HEK293T (cell line): ENCODE measurements around the gene ZBTB21.

Source experiments
- CTCF ChIA-PET: fragments of 350-600 bp; formaldehyde crosslinking; extraction: SDS; loops from one replicate; lab custom pipeline; 2021; ENCODE audit warnings: antibody characterized with exemption, inconsistent platforms; lab: Yijun Ruan, JAX
- POLR2A ChIA-PET: fragments of 350-600 bp; formaldehyde crosslinking; extraction: SDS; loops from one replicate; lab custom pipeline; 2020; ENCODE audit warnings: antibody characterized with exemption, inconsistent platforms; lab: Yijun Ruan, JAX
- DNase-seq: peaks from one replicate; pipeline ENCODE4 v3.0.0; 2012; ENCODE audit warnings: mixed read lengths; ENCODE audit errors: extremely low spot score
- ARNT ChIP-seq: fragments of 450-650 bp; IDR thresholded peaks from 2 replicates; pipeline ENCODE4 v1.6.1; 2017; ENCODE audit warnings: mild to moderate bottlenecking
- BHLHE40 ChIP-seq: fragments of 450-650 bp; IDR thresholded peaks from 2 replicates; pipeline ENCODE4 v1.6.1; 2016; ENCODE audit warnings: mild to moderate bottlenecking, moderate library complexity, borderline replicate concordance
- CTBP1 ChIP-seq: fragments of 450-650 bp; IDR thresholded peaks from 2 replicates; pipeline ENCODE4 v1.6.1; 2016; ENCODE audit warnings: borderline replicate concordance
- ELF4 ChIP-seq: fragments of 450-650 bp; IDR thresholded peaks from 2 replicates; pipeline ENCODE4 v1.6.1; 2017; ENCODE audit warnings: antibody characterized with exemption
- FOXA1 ChIP-seq: fragments of 450-650 bp; IDR thresholded peaks from 2 replicates; pipeline ENCODE4 v1.6.1; 2016; ENCODE audit warnings: mild to moderate bottlenecking
- FOXK2 ChIP-seq: fragments of 450-650 bp; IDR thresholded peaks from 2 replicates; pipeline ENCODE4 v1.6.1; 2016; ENCODE audit warnings: mild to moderate bottlenecking
- FOXM1 ChIP-seq: fragments of 450-650 bp; IDR thresholded peaks from 2 replicates; pipeline ENCODE4 v1.6.1; 2017; ENCODE audit warnings: mild to moderate bottlenecking, borderline replicate concordance
- HDGF ChIP-seq: fragments of 450-650 bp; IDR thresholded peaks from 2 replicates; pipeline ENCODE4 v1.6.1; 2017; ENCODE audit warnings: antibody characterized with exemption, borderline replicate concordance
- L3MBTL2 ChIP-seq: fragments of 450-650 bp; conservative IDR thresholded peaks from 2 replicates; pipeline ENCODE4 v1.6.1; 2016; ENCODE audit warnings: mild to moderate bottlenecking
- LEF1 ChIP-seq: fragments of 450-650 bp; IDR thresholded peaks from 2 replicates; pipeline ENCODE4 v1.6.1; 2017; ENCODE audit warnings: mild to moderate bottlenecking, borderline replicate concordance
- NFRKB ChIP-seq: fragments of 450-650 bp; IDR thresholded peaks from 2 replicates; pipeline ENCODE4 v1.6.1; 2016; ENCODE audit warnings: mild to moderate bottlenecking, moderate library complexity
- PKNOX1 ChIP-seq: fragments of 450-650 bp; IDR thresholded peaks from 2 replicates; pipeline ENCODE4 v1.6.1; 2016
- SP1 ChIP-seq: fragments of 450-650 bp; IDR thresholded peaks from 2 replicates; pipeline ENCODE4 v1.6.1; 2017
- SUZ12 ChIP-seq: fragments of 450-650 bp; IDR thresholded peaks from 2 replicates; pipeline ENCODE4 v1.6.1; 2016; ENCODE audit warnings: mild to moderate bottlenecking
- TARDBP ChIP-seq: fragments of 450-650 bp; IDR thresholded peaks from 2 replicates; pipeline ENCODE4 v1.6.1; 2016
- ZNF384 ChIP-seq: fragments of 450-650 bp; IDR thresholded peaks from 2 replicates; pipeline ENCODE4 v1.6.1; 2016

ZBTB21 gene

GRCh38 chr21:42004406-42005199 lies 5.6 kb downstream of the ZBTB21 start:
- no peak for DNase-seq
- CTCF ChIA-PET, result no interaction called here
- POLR2A ChIA-PET, result interaction anchor here (1.7 kb wide), 1 partner anchor 8 kb away, joined by 4 read pairs; no protein-coding TSS in a partner anchor
- no peak for TF ChIP-seq SUZ12
- TF ChIP-seq SP1, result no peak
- no peak for TF ChIP-seq L3MBTL2
- TF ChIP-seq BHLHE40, result no peak
- no peak for TF ChIP-seq NFRKB
- no peak for TF ChIP-seq TARDBP
- TF ChIP-seq FOXK2, result no peak
- TF ChIP-seq LEF1, result no peak
- TF ChIP-seq FOXM1, result no peak
- no peak for TF ChIP-seq ARNT
- no peak for TF ChIP-seq CTBP1
- TF ChIP-seq ZNF384, result no peak
- TF ChIP-seq ELF4, result no peak
- no peak for TF ChIP-seq PKNOX1
- no peak for TF ChIP-seq HDGF
- TF ChIP-seq FOXA1, result no peak

GRCh38 chr21:42003051-42003461 lies 7.1 kb downstream of the ZBTB21 start:
- CTCF ChIA-PET, result no interaction called here
- DNase-seq, result no peak
- no peak for TF ChIP-seq FOXM1
- TF ChIP-seq NFRKB, result no peak
- no peak for TF ChIP-seq SUZ12
- no peak for TF ChIP-seq LEF1
- no peak for TF ChIP-seq BHLHE40
- TF ChIP-seq ELF4, result no peak
- TF ChIP-seq ZNF384, result no peak
- no peak for TF ChIP-seq HDGF
- TF ChIP-seq FOXK2, result no peak
- TF ChIP-seq L3MBTL2, result no peak
- no peak for TF ChIP-seq PKNOX1
- no peak for TF ChIP-seq FOXA1
- POLR2A ChIA-PET, result no interaction called here

- TF ChIP-seq TARDBP (no peak), ARNT (no peak), FOXM1 (no peak), NFRKB (no peak), BHLHE40 (no peak), HDGF (no peak), LEF1 (no peak), L3MBTL2 (no peak), SUZ12 (no peak), ZNF384 (no peak), SP1 (no peak), CTBP1 (no peak), FOXA1 (no peak), FOXK2 (no peak)
- POLR2A ChIA-PET, result no interaction called here
- CTCF ChIA-PET, result no interaction called here
- DNase-seq, result no peak
Observed at GRCh38 chr21:42002421-42002958, 7.7 kb downstream of the ZBTB21 start.

- POLR2A ChIA-PET, result no interaction called here
- TF ChIP-seq ARNT, result no peak
- TF ChIP-seq LEF1, result no peak
- TF ChIP-seq ZNF384, result no peak
- CTCF ChIA-PET, result interaction anchor here (0.6 kb wide), 1 partner anchor 21 kb away, joined by 10 read pairs; no protein-coding TSS in a partner anchor
- DNase-seq, result no peak
Observed at GRCh38 chr21:42001781-42002180, 8.4 kb downstream of the ZBTB21 start.

GRCh38 chr21:42000908-42001307 lies 9.3 kb downstream of the ZBTB21 start:
- DNase-seq, result no peak
- TF ChIP-seq LEF1 (no peak), CTBP1 (no peak), NFRKB (no peak)
- ChIA-PET POLR2A (no interaction called here), CTCF (no interaction called here)

- ChIA-PET CTCF (no interaction called here), POLR2A (no interaction called here)
- no peak for TF ChIP-seq NFRKB
- TF ChIP-seq L3MBTL2, result no peak
- TF ChIP-seq PKNOX1, result no peak
- no peak for TF ChIP-seq BHLHE40
- TF ChIP-seq LEF1, result no peak
- no peak for TF ChIP-seq ARNT
- no peak for TF ChIP-seq ELF4
- no peak for TF ChIP-seq HDGF
- no peak for TF ChIP-seq SP1
- TF ChIP-seq FOXM1, result no peak
- no peak for TF ChIP-seq ZNF384
- TF ChIP-seq SUZ12, result no peak
- no peak for TF ChIP-seq CTBP1
- no peak for TF ChIP-seq TARDBP
- no peak for TF ChIP-seq FOXA1
- no peak for TF ChIP-seq FOXK2
- no peak for DNase-seq
Observed at GRCh38 chr21:41997657-41998056, 12.5 kb downstream of the ZBTB21 start.
